ENCODE data around the gene PRKG1.

The PRKG1 gene

GRCh38 chr10:51669041-51669440 lies 594.8 kb downstream of the PRKG1 start:
- Histone ChIP-seq H3K18ac (ENCODE audit: low read length) (no peak overlapping the region), H2BK120ac (ENCODE audit: low read depth, low read length) (no peak overlapping the region)
- no CpG with 5 or more reads among the region's 5 CpGs for WGBS, 2 donors (ENCODE audit: extremely low coverage in 2 of 2, insufficient read length in 2 of 2, insufficient replicate concordance in 1 of 2)

DNA sequence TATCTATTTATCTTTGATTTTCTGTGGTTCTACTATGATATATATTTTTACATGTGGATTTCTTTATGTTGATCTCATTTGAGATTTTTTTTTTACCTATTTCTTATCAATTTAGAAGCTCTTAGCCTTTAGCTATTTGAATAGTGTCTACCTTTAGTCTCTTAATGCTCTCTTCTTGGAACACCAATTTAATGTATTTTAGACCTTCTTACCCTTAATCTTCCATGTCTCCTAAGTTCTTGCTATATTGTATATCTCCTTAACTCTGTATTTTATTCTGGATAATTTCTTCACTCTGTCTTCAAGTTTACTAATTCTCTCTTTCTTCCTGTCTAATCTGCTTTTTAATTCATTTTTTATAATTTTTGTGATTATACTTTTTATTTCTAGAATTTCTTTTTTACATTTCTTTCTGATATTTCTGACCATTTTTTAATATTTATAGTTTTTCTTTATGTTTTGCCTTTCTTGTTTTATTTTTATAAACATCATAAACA lies 597.8 kb downstream of the PRKG1 start:
- Histone ChIP-seq H4K91ac (ENCODE audit: low read depth, low read length, poor library complexity) (no peak overlapping the region), H3K9me3 (replicated peaks in 1 of 2; ENCODE audit: control insufficient read depth in 2 of 2, insufficient read depth in 1 of 2, low read depth in 1 of 2, low read length in 2 of 2) (no peaks in the 10 kb centered on the region), H2BK5ac (ENCODE audit: low read length) (no peak overlapping the region), H2AK5ac (ENCODE audit: low read depth, low read length) (no peak overlapping the region), H3K4me3 (ENCODE audit: low read length in 2 of 2) (no peak overlapping the region), H3K79me1 (ENCODE audit: low read depth, low read length) (no peaks in the 10 kb centered on the region), H3K4me1 (ENCODE audit: control insufficient read depth in 2 of 2, insufficient read depth in 1 of 2, low read depth in 1 of 2, low read length in 2 of 2) (no peaks in the 10 kb centered on the region), H3K4me2 (ENCODE audit: insufficient read depth, low read length, poor library complexity, severe bottlenecking) (no peak overlapping the region), H2BK120ac (ENCODE audit: low read depth, low read length) (no peak overlapping the region), H4K8ac (ENCODE audit: low read depth, low read length) (no peak overlapping the region), H2AFZ (ENCODE audit: low read length) (no peak overlapping the region), H3K23ac (ENCODE audit: low read depth, low read length, poor library complexity) (no peak overlapping the region), H3K4ac (ENCODE audit: low read length) (no peak overlapping the region), H3K27ac (replicated peaks; ENCODE audit: low read length) (no peak overlapping the region), H3K18ac (ENCODE audit: low read length) (no peak overlapping the region), H2BK15ac (ENCODE audit: low read length) (no peak overlapping the region), H3K36me3 (replicated peaks in 1 of 2; ENCODE audit: control insufficient read depth in 2 of 2, insufficient read depth in 2 of 2, low read length in 2 of 2) (no peaks in the 10 kb centered on the region), H3K14ac (ENCODE audit: low read length) (no peak overlapping the region), H3K9ac (ENCODE audit: low read depth, low read length, poor library complexity) (no peak overlapping the region), H2BK12ac (ENCODE audit: low read length) (no peak overlapping the region), H3K27me3 (ENCODE audit: control insufficient read depth in 3 of 3, insufficient read depth in 3 of 3, low read depth in 1 of 3, low read length in 3 of 3) (no peaks in the 10 kb centered on the region)
- DNase-seq (ENCODE audit: low spot score): no peak

More at GRCh38 chr10:51669041-51669440, 594.8 kb downstream of the PRKG1 start:
- H3K27me3 ChIP-seq (ENCODE audit: control insufficient read depth in 3 of 3, insufficient read depth in 3 of 3, low read depth in 1 of 3, low read length in 3 of 3): no peaks in the 10 kb centered on the region
- no peaks in the 10 kb centered on the region for H3K36me3 ChIP-seq (replicated peaks in 1 of 2; ENCODE audit: control insufficient read depth in 2 of 2, insufficient read depth in 2 of 2, low read length in 2 of 2)
- H3K79me1 ChIP-seq (ENCODE audit: low read depth, low read length): no peaks in the 10 kb centered on the region
- no peak for DNase-seq (ENCODE audit: low spot score)
- no peak overlapping the region for H3K9ac ChIP-seq (ENCODE audit: low read depth, low read length, poor library complexity)
- no peak overlapping the region for H2AK5ac ChIP-seq (ENCODE audit: low read depth, low read length)
- no peak overlapping the region for H4K91ac ChIP-seq (ENCODE audit: low read depth, low read length, poor library complexity)
- H2BK12ac ChIP-seq (ENCODE audit: low read length): no peak overlapping the region
- H3K27ac ChIP-seq (replicated peaks; ENCODE audit: low read length): no peak overlapping the region
- no peak overlapping the region for H3K4me2 ChIP-seq (ENCODE audit: insufficient read depth, low read length, poor library complexity, severe bottlenecking)
- no peak overlapping the region for H2BK15ac ChIP-seq (ENCODE audit: low read length)
- no peak overlapping the region for H3K14ac ChIP-seq (ENCODE audit: low read length)
- no peak overlapping the region for H3K23ac ChIP-seq (ENCODE audit: low read depth, low read length, poor library complexity)
- no peak overlapping the region for H3K4ac ChIP-seq (ENCODE audit: low read length)
- H2AFZ ChIP-seq (ENCODE audit: low read length): no peak overlapping the region
- no peak overlapping the region for H3K4me3 ChIP-seq (ENCODE audit: low read length in 2 of 2)
- H4K8ac ChIP-seq (ENCODE audit: low read depth, low read length): no peak overlapping the region
- no peak overlapping the region for H2BK5ac ChIP-seq (ENCODE audit: low read length)
- no peaks in the 10 kb centered on the region for H3K4me1 ChIP-seq (ENCODE audit: control insufficient read depth in 2 of 2, insufficient read depth in 1 of 2, low read depth in 1 of 2, low read length in 2 of 2)
- H3K9me3 ChIP-seq (replicated peaks in 1 of 2; ENCODE audit: control insufficient read depth in 2 of 2, insufficient read depth in 1 of 2, low read depth in 1 of 2, low read length in 2 of 2): no peaks in the 10 kb centered on the region

DNA sequence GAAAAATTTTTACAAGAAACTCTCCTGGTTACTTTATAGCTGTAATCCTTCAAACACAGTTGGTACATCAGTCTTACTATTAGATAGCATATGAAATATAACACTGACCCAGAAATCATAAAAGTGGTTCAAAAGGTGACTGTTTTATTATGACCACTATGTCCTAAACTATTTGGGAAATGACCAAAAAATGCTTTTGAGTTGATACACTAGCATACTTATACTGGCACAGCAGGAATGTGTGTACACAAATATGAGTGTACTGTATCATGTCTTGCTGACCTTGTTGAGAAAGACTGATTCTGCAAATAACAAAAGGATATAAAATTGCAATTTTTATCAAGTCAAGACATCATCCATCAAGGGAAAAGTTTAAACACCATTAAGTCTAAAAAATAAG lies 600.8 kb downstream of the PRKG1 start:
- no peak overlapping the region for H2BK12ac ChIP-seq (ENCODE audit: low read length)
- H3K79me1 ChIP-seq (ENCODE audit: low read depth, low read length): no peaks in the 10 kb centered on the region
- H4K8ac ChIP-seq (ENCODE audit: low read depth, low read length): no peak overlapping the region
- H3K4ac ChIP-seq (ENCODE audit: low read length): no peak overlapping the region
- H4K91ac ChIP-seq (ENCODE audit: low read depth, low read length, poor library complexity): no peak overlapping the region
- H2BK120ac ChIP-seq (ENCODE audit: low read depth, low read length): no peak overlapping the region
- H2AK5ac ChIP-seq (ENCODE audit: low read depth, low read length): no peak overlapping the region
- no peak overlapping the region for H3K4me2 ChIP-seq (ENCODE audit: insufficient read depth, low read length, poor library complexity, severe bottlenecking)
- no peak overlapping the region for H2BK5ac ChIP-seq (ENCODE audit: low read length)
- DNase-seq (ENCODE audit: low spot score): no peak
- no peak overlapping the region for H2AFZ ChIP-seq (ENCODE audit: low read length)
- no peaks in the 10 kb centered on the region for H3K27me3 ChIP-seq (ENCODE audit: control insufficient read depth in 3 of 3, insufficient read depth in 3 of 3, low read depth in 1 of 3, low read length in 3 of 3)
- H3K23ac ChIP-seq (ENCODE audit: low read depth, low read length, poor library complexity): no peak overlapping the region
- no peak overlapping the region for H3K18ac ChIP-seq (ENCODE audit: low read length)
- H3K4me3 ChIP-seq (ENCODE audit: low read length in 2 of 2): no peak overlapping the region
- H3K9me3 ChIP-seq (replicated peaks in 1 of 2; ENCODE audit: control insufficient read depth in 2 of 2, insufficient read depth in 1 of 2, low read depth in 1 of 2, low read length in 2 of 2): no peaks in the 10 kb centered on the region
- no peak overlapping the region for H3K14ac ChIP-seq (ENCODE audit: low read length)
- H2BK15ac ChIP-seq (ENCODE audit: low read length): no peak overlapping the region
- H3K9ac ChIP-seq (ENCODE audit: low read depth, low read length, poor library complexity): no peak overlapping the region
- peaks cover 0 to 2% of the 10 kb centered on the region in 2 donors for H3K4me1 ChIP-seq (ENCODE audit: control insufficient read depth in 2 of 2, insufficient read depth in 1 of 2, low read depth in 1 of 2, low read length in 2 of 2)
- no peak overlapping the region for H3K27ac ChIP-seq (replicated peaks; ENCODE audit: low read length)
- no peaks in the 10 kb centered on the region for H3K36me3 ChIP-seq (replicated peaks in 1 of 2; ENCODE audit: control insufficient read depth in 2 of 2, insufficient read depth in 2 of 2, low read length in 2 of 2)

DNA sequence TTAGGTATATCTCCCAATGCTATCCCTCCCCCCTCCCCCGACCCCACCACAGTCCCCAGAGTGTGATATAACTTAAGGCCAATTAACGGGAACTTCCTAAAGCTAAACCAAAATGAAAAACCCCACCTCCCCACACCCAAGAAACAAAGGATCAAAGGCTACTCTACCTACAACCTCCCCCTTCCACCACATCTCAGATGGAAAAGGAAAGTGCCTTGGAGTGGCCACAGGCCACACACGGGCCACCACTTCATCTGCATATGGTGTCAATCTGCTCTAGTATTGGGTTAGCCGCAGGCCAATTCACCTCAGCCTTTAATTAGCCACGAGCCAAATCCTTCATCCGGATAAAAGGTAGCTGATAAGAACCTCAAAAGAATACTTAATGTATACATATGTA lies 605.6 kb downstream of the PRKG1 start:
- Histone ChIP-seq H4K8ac (ENCODE audit: low read depth, low read length) (no peak overlapping the region), H2BK120ac (ENCODE audit: low read depth, low read length) (no peak overlapping the region), H3K9me3 (replicated peaks in 1 of 2; ENCODE audit: control insufficient read depth in 2 of 2, insufficient read depth in 1 of 2, low read depth in 1 of 2, low read length in 2 of 2) (no peaks in the 10 kb centered on the region), H3K4me3 (ENCODE audit: low read length in 2 of 2) (no peak overlapping the region), H3K79me1 (ENCODE audit: low read depth, low read length) (no peaks in the 10 kb centered on the region), H3K4ac (ENCODE audit: low read length) (no peak overlapping the region), H2AK5ac (ENCODE audit: low read depth, low read length) (no peak overlapping the region), H3K18ac (ENCODE audit: low read length) (no peak overlapping the region), H3K14ac (ENCODE audit: low read length) (no peak overlapping the region), H3K23ac (ENCODE audit: low read depth, low read length, poor library complexity) (no peak overlapping the region), H2BK12ac (ENCODE audit: low read length) (no peak overlapping the region), H4K91ac (ENCODE audit: low read depth, low read length, poor library complexity) (no peak overlapping the region), H3K36me3 (replicated peaks in 1 of 2; ENCODE audit: control insufficient read depth in 2 of 2, insufficient read depth in 2 of 2, low read length in 2 of 2) (no peaks in the 10 kb centered on the region), H3K27me3 (ENCODE audit: control insufficient read depth in 3 of 3, insufficient read depth in 3 of 3, low read depth in 1 of 3, low read length in 3 of 3) (no peaks in the 10 kb centered on the region), H2AFZ (ENCODE audit: low read length) (no peak overlapping the region), H3K9ac (ENCODE audit: low read depth, low read length, poor library complexity) (no peak overlapping the region), H2BK5ac (ENCODE audit: low read length) (no peak overlapping the region), H3K4me1 (ENCODE audit: control insufficient read depth in 2 of 2, insufficient read depth in 1 of 2, low read depth in 1 of 2, low read length in 2 of 2) (peaks cover 0 to 3% of the 10 kb centered on the region in 2 donors), H2BK15ac (ENCODE audit: low read length) (no peak overlapping the region), H3K4me2 (ENCODE audit: insufficient read depth, low read length, poor library complexity, severe bottlenecking) (no peak overlapping the region), H3K27ac (replicated peaks; ENCODE audit: low read length) (no peak overlapping the region)
- WGBS, 2 donors (ENCODE audit: extremely low coverage in 2 of 2, insufficient read length in 2 of 2, insufficient replicate concordance in 1 of 2): no CpG with 5 or more reads among the region's 6 CpGs
- no peak for DNase-seq (ENCODE audit: low spot score)
